HG03442 (cell line): ENCODE measurements around the gene ZBTB16.

Experiments used
- ATAC-seq: cut with Tn5 transposase; IDR thresholded peaks from one replicate; pipeline ENCODE4 v1.9.1; 2021; ENCODE audit warnings: mild to moderate bottlenecking, moderate library complexity; ENCODE audit not compliant: unreplicated experiment

The ZBTB16 gene

DNA sequence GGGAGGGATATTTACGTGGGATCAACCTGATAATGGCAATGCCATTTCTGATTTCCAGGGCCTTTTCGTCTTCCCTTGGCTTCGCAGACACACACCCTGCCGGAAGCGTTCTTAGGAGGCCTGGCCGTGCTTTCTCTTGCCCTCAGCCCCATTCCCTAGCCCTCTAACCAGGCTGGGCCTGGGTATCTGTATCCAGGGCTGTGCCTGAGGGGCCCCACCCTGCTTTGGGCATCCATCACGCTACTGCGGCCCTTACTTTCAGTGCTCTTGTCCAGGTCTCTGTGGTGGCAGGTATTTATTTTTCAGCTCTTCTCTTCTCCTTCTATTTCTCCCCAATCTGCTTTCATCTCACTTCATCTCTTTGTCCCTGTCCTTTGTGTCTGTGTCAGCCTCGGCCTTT lies 105.0 kb downstream of the ZBTB16 start:
- no peak for ATAC-seq

DNA sequence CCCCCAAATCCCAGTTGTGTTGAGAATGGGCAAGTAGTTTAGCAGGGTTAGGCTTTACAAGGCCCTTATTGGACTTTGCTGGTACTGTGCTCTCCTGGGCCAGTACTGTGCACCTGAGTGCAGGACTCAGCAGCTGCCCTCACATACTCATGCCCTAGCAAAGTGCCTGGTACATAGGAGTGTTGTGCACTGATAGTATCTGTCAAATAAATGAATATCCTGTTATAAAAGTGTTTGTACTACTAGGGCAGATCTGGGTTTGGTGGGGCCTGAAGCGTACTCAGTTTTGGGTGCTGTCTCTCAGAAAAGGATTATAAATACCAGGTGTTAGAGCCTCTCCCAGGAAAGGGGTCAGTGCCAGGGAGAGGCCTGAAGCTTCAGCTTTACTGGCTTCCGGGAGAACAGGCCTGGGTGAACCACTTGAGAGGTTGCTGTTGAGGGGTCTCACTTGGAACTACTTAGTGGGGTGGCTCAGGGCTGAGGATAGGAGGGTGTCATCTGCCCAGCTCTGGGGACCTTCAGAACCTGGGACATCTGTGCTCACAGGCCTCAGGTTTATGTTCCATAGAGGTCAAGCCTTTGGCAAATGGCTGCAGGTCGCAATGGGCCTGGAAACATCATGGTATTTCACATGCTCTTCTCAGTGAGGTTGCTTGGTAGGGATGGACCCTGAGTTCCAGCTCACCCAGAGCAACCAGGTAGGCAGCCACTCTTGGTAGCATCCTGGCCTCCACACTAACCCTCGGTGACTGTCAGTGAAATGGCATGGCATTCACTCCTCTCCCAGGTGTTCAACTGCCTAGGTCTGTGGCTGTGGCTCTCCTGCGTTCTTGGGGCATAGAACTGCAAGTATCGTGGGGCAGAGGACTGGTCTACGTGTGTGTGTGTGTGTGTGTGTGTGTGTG lies 106.1 kb downstream of the ZBTB16 start:
- ATAC-seq = no peak

DNA sequence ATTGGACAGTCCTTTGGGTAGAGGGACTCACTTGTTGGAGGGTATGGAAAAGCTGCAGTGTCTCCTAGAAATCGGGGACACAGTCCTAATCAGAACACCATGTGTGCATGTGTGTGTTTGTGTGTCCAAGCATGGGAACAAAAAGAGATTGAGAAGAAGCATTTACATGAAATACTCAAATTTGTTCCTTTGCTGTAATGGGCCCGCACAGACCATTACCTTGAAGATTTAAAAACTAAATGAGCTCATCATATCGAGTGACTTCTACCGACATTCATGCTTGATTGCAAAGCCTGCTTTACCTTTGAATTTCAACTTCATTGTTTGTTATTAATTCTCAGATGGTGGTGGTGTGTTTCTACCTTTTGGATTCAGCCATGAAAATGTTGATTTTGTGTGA lies 106.9 kb downstream of the ZBTB16 start:
- ATAC-seq = no peak

GRCh38 chr11:114166897-114167323 lies 107.4 kb downstream of the ZBTB16 start:
- ATAC-seq = no peak

DNA sequence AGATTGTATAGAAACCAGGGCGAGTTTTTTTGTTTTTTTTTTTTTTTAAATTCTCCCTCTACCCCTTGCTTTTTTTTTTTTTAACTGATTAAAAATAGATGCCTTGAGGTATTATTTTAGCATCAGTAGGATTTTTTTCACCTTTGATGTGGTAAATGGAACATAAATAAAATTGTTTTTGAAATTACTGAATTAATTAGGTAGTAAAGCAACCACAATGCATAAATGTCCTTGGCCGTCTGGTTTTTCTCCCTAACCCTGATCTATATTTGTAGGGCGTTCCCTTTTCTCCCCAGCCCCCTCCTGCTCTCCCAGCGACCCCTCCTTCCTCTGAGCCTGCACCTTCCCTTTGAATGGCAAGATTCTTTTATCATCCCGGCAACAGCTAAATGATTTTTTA lies 107.8 kb downstream of the ZBTB16 start:
- no peak for ATAC-seq

DNA sequence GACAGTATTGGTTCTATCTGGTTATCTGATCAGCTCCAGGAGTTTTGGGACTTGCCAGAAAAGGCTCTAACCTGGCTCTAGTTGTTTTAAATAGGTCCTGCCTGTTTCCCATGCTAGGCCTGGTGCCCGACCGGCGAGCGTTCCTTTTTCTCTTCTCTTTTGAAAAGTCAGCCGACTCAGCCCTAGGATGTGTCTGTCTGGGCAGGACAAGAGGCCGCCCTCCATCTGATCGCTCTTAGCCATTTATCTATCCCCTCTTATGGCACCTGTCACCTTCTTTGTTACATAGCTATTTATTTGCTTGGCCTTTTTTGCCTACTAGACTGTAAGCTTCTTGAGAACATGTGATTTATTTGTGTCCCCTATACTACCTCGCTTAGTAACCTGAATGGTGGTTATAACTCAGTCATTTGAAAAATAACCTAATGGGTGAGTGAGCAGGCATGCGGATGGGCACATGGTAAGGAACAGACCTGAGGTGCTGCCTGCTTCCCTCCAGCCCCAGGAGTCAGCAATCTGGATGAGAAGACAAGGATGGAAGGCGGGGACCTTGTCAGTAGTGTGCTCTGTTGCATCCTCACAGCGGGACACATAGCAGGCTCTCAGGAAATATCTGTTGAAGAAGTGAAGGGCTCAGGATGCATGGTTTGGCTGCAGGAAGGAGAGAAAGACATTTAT lies 108.4 kb downstream of the ZBTB16 start:
- ATAC-seq = no peak

DNA sequence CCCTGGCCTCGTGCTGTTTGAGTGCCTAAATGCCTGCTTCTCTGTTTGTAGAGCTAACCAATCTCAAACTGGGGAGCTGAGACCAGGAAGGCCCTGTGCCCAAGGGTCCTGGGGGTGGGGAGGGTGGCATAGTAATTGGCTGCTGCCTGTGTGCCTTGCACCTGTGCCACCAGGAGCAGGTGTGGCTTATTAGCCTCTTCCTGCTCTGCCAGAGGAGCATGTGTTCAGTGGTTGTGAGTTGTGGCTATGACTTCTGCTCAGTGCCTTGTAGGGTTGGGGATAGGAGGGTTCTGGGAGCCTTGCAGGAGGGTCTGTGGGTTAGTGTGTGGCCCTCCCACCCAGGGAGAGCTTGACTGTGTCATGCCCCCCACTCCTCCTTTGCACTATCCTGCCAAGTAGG lies 109.2 kb downstream of the ZBTB16 start:
- ATAC-seq = no peak

- ATAC-seq = no peak
Observed at GRCh38 chr11:114169321-114169749, 109.8 kb downstream of the ZBTB16 start.

GRCh38 chr11:114169821-114170220 lies 110.3 kb downstream of the ZBTB16 start:
- no peak for ATAC-seq

DNA sequence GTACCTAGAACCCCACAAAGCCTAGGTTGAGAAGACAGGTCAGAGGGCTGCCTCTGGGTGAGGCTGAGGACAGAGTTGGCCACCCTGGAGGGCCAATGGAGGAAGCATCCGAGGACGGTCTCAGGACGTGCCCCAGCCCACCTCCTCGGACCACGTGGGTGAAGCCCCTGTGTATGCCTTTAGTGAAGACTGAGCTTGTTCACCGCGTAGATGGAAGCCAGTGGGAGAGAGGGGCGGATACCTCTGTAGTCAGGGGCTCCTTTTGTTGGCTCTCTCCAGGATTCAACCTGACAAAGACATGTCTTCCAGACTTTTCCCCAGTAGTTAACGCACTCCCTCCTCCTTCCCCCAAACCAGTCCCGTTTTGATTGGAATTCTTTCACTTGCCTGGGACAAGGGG lies 110.7 kb downstream of the ZBTB16 start:
- ATAC-seq = no peak

GRCh38 chr11:114171257-114172054 lies 111.9 kb downstream of the ZBTB16 start:
- no peak for ATAC-seq

- ATAC-seq = no peak
Observed at GRCh38 chr11:114172055-114172861, 112.7 kb downstream of the ZBTB16 start.

DNA sequence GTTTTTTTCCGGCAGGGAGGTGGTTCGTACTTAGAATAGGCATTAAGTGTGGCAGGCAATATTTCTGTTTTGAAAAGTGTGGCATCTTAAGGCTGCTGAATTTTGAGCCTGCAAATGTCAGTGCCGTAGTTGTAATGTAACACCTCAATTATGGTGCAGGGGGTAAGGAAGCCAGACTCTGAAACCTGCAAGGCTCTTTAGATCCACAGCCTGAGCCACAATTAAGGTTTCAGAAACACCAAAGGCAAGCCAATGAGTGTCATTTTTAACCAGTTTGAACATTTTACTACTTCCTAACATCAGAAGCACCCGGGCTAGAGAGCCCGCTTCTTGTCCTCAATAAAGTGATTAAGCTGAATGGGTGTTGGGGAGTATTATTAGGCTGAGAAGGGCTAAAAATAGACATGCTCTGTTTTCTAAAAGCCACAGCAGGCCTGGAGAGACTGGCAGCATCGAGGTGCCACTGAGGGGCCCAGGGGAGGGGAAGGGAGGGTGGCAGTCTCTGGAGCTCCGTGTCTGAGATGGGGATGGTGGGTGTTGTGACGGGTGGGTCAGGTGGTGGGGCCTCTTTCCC lies 113.4 kb downstream of the ZBTB16 start:
- ATAC-seq = no peak

DNA sequence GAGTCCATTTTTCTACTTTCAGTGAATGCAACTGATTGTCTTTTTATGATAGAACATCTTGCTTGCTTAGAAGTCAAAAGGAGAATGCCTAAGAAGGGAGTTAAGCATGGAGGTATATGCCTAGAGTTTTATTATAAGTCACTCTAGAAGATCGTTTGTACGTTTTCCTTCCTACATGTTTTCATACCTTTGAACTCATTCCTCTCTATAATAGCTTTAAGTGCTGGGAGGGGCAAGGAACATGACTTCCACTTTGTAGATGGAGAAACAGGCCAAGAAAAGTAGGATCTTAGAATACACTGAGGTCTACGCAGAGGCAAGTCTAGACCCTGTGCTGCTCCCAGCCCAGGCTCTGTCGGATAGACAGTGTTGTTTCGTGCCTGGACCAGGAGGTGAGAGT lies 114.3 kb downstream of the ZBTB16 start:
- no peak for ATAC-seq

- no peak for ATAC-seq
Observed at GRCh38 chr11:114174712-114175495, 115.4 kb downstream of the ZBTB16 start.

- ATAC-seq = no peak
Observed at GRCh38 chr11:114175706-114176105, 116.2 kb downstream of the ZBTB16 start.

- no peak for ATAC-seq
Observed at GRCh38 chr11:114176321-114176720, 116.8 kb downstream of the ZBTB16 start.

- no peak for ATAC-seq
Observed at GRCh38 chr11:114178656-114179055, 119.1 kb downstream of the ZBTB16 start.

DNA sequence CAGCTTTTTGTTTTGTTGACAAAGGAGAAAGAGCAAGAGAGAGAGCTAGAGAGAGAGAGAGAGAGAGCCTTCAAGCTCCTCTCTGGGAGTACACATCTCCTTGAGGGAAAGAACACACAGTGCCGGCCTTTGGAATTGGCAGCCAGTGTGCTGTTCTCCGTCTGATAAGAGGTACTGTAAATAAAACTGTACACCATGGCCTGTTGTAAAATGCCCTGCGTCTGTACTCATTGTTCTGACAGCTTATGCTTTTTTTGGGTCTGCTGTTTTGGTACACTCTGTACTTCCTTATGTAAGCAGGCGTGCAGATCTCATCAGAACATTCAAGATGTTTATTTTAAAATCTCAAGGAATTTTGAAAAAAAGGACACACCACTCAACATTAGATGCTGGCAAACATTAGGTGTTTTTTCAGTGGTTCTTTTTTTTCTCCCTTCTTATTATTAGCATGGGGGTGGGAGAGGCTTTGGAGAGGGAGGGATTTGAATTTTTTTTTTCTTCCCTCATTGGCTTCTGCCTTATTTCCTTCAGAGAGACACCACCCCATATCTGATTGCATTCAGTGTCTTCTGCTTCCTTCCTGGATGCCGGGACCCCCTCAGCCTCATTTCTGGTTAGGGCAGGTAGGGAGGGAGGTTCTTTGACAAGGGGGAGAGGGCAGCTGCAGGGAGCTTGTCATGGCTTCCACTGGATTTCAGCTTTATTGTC lies 119.9 kb downstream of the ZBTB16 start:
- no peak for ATAC-seq
